Activated CD8-positive, alpha-beta memory T cell treated with anti-CD3 and anti-CD28 coated beads, Interleukin-2, amount 50 U/mL, for 4 hours (primary cell): ENCODE measurements around the gene MAD1L1.
A peak's percentile ranks its signal among the peaks of the same experiment; 100 is the strongest.

ENCODE experiments used
- DNase-seq: peaks from one replicate; pipeline ENCODE4 v3.0.0-alpha.2; 2020

MAD1L1 gene

GRCh38 chr7:2082139-2082998 is 150.4 kb downstream of the MAD1L1 start:
- no peak for DNase-seq

GRCh38 chr7:2081526-2082135 is 151.1 kb downstream of the MAD1L1 start:
- DNase-seq: no peak

- DNase-seq: no peak
Measured at GRCh38 chr7:2080477-2080876, 152.3 kb downstream of the MAD1L1 start.

- no peak for DNase-seq
Measured at GRCh38 chr7:2080060-2080387, 152.7 kb downstream of the MAD1L1 start.

GRCh38 chr7:2079332-2080059 is 153.2 kb downstream of the MAD1L1 start:
- no peak for DNase-seq

- DNase-seq: no peak
Measured at GRCh38 chr7:2078899-2079298, 153.8 kb downstream of the MAD1L1 start.

- no peak for DNase-seq
Measured at GRCh38 chr7:2076649-2077064, 156.1 kb downstream of the MAD1L1 start.

- DNase-seq: no peak
Measured at GRCh38 chr7:2075811-2076210, 156.9 kb downstream of the MAD1L1 start.

GRCh38 chr7:2074691-2075090 is 158.1 kb downstream of the MAD1L1 start:
- no peak for DNase-seq

GRCh38 chr7:2072798-2073197 is 159.9 kb downstream of the MAD1L1 start:
- no peak for DNase-seq

- DNase-seq: no peak
Measured at GRCh38 chr7:2072042-2072441, 160.7 kb downstream of the MAD1L1 start.

- DNase-seq: no peak
Measured at GRCh38 chr7:2071133-2071832, 161.5 kb downstream of the MAD1L1 start.

GRCh38 chr7:2070151-2070763 is 162.5 kb downstream of the MAD1L1 start:
- no peak for DNase-seq

- DNase-seq: no peak
Measured at GRCh38 chr7:2069472-2069860, 163.3 kb downstream of the MAD1L1 start.

- no peak for DNase-seq
Measured at GRCh38 chr7:2068693-2069471, 163.9 kb downstream of the MAD1L1 start.

- peak; percentile 32 for DNase-seq
Measured at GRCh38 chr7:2066251-2066919, 166.4 kb downstream of the MAD1L1 start.

GRCh38 chr7:2065528-2065927 is 167.2 kb downstream of the MAD1L1 start:
- no peak for DNase-seq

GRCh38 chr7:2063563-2064260 is 169.0 kb downstream of the MAD1L1 start:
- no peak for DNase-seq

- no peak for DNase-seq
Measured at GRCh38 chr7:2062648-2063047, 170.1 kb downstream of the MAD1L1 start.

GRCh38 chr7:2060701-2061100 is 172.0 kb downstream of the MAD1L1 start:
- DNase-seq: no peak
